Neural cell (in vitro differentiated cells): Measurements from ENCODE around the gene HDGFL3. TPM values are rescaled to one million over a fixed set of nuclear protein-coding genes. Genes with fewer than 3 reads are reported as not detected.

Source experiments
- H2AFZ ChIP-seq: fragments of 200-600, 300-800 bp; sonication (generic), shearing (Covaris generic); 2 replicates; pipeline ENCODE4 v1.6.0; 2014; ENCODE audit warnings: low read depth, mild to moderate bottlenecking, antibody characterized with exemption, low read length, moderate library complexity
- H3F3A ChIP-seq: fragments of 200-600 bp; shearing (Covaris generic); 2 replicates; pipeline ENCODE4 v1.6.1; 2016; ENCODE audit warnings: mild to moderate bottlenecking, moderate library complexity, mixed read lengths, antibody characterized with exemption, low read length; ENCODE audit not compliant: insufficient read depth, poor library complexity, severe bottlenecking
- H3K27ac ChIP-seq: fragments of 200-600, 300-800 bp; sonication (generic), shearing (Covaris generic); 2 replicates; pipeline ENCODE4 v1.5.1; 2014; ENCODE audit warnings: mild to moderate bottlenecking, low read length, moderate library complexity
- H3K27me3 ChIP-seq: fragments of 300-800, 200-600 bp; sonication (generic), shearing (Covaris generic); 2 replicates; pipeline ENCODE4 v1.6.0; 2014; ENCODE audit warnings: mild to moderate bottlenecking, low read depth, low read length, moderate library complexity; ENCODE audit not compliant: insufficient read depth
- H3K36me3 ChIP-seq: fragments of 300-800, 200-600 bp; sonication (generic), shearing (Covaris generic); 2 replicates; pipeline ENCODE4 v1.5.1; 2014; ENCODE audit warnings: mild to moderate bottlenecking, antibody characterized with exemption, low read length, moderate library complexity; ENCODE audit not compliant: insufficient read depth
- H3K4me2 ChIP-seq: fragments of 300-800, 200-600 bp; sonication (generic), shearing (Covaris generic); 2 replicates; pipeline ENCODE4 v1.6.0; 2014; ENCODE audit warnings: mild to moderate bottlenecking, low read length
- H3K4me3 ChIP-seq: fragments of 300-800, 200-600 bp; sonication (generic), shearing (Covaris generic); 2 replicates; pipeline ENCODE4 v1.5.1; 2014; ENCODE audit warnings: mild to moderate bottlenecking, low read length, moderate library complexity
- H3K79me2 ChIP-seq: fragments of 200-600 bp; shearing (Covaris generic); replicated peaks from 2 replicates; pipeline ENCODE4 v1.6.0; 2014; ENCODE audit warnings: mild to moderate bottlenecking, low read length, moderate library complexity; ENCODE audit not compliant: insufficient read depth
- H3K9ac ChIP-seq: fragments of 300-800, 200-600 bp; sonication (generic), shearing (Covaris generic); 2 replicates; pipeline ENCODE4 v1.6.1; 2016; ENCODE audit warnings: mild to moderate bottlenecking, low read length, mixed read lengths
- H3K9me2 ChIP-seq: fragments of 200-600 bp; shearing (Covaris generic); 2 replicates; pipeline ENCODE4 v1.6.1; 2016; ENCODE audit warnings: mild to moderate bottlenecking, low read length, mixed read lengths; ENCODE audit not compliant: insufficient read depth
- H3K9me3 ChIP-seq: fragments of 200-600, 300-800 bp; sonication (generic), shearing (Covaris generic); 2 replicates; pipeline ENCODE4 v1.6.1; 2016; ENCODE audit warnings: mild to moderate bottlenecking, mixed run types, low read length, moderate library complexity, mixed read lengths
- H4K20me1 ChIP-seq: fragments of 200-600 bp; shearing (Covaris generic); 2 replicates; pipeline ENCODE4 v1.6.1; 2016; ENCODE audit warnings: mild to moderate bottlenecking, mixed run types; ENCODE audit not compliant: insufficient read depth
- CTCF ChIP-seq: fragments of 450-650 bp; IDR thresholded peaks from 2 replicates; pipeline ENCODE4 v1.5.1; 2014; ENCODE audit warnings: antibody characterized with exemption, mild to moderate bottlenecking, moderate library complexity; ENCODE audit not compliant: poor library complexity, severe bottlenecking
- EP300 ChIP-seq: fragments of 450-650 bp; conservative IDR thresholded peaks from 2 replicates; pipeline ENCODE4 v1.6.1; 2014; ENCODE audit warnings: antibody characterized with exemption, mild to moderate bottlenecking, moderate library complexity; ENCODE audit not compliant: poor library complexity, severe bottlenecking
- EZH2 ChIP-seq: fragments of 200-600, 300-800 bp; shearing (Covaris generic), sonication (generic); IDR thresholded peaks from 2 replicates; pipeline ENCODE4 v1.6.1; 2014; ENCODE audit warnings: antibody characterized with exemption, low read length, borderline replicate concordance, mild to moderate bottlenecking; ENCODE audit not compliant: insufficient read depth, poor library complexity, severe bottlenecking
- MXI1 ChIP-seq: fragments of 450-650 bp; conservative IDR thresholded peaks from 2 replicates; pipeline ENCODE4 v1.6.1; 2014; ENCODE audit warnings: antibody characterized with exemption, mild to moderate bottlenecking; ENCODE audit not compliant: poor library complexity, severe bottlenecking
- POLR2AphosphoS5 ChIP-seq: IDR thresholded peaks from 2 replicates; pipeline ENCODE4 v1.6.1; 2012
- RAD21 ChIP-seq: fragments of 450-650 bp; conservative IDR thresholded peaks from 2 replicates; pipeline ENCODE4 v1.6.1; 2014; ENCODE audit warnings: antibody characterized with exemption, mild to moderate bottlenecking, moderate library complexity
- REST ChIP-seq: IDR thresholded peaks from 2 replicates; pipeline ENCODE4 v1.6.1; 2012; ENCODE audit warnings: borderline replicate concordance
- SMC3 ChIP-seq: fragments of 450-650 bp; conservative IDR thresholded peaks from 2 replicates; pipeline ENCODE4 v1.6.1; 2014; ENCODE audit warnings: antibody characterized with exemption, mild to moderate bottlenecking, moderate library complexity; ENCODE audit not compliant: poor library complexity
- TAF1 ChIP-seq: IDR thresholded peaks from 2 replicates; pipeline ENCODE4 v1.6.1; 2012; ENCODE audit warnings: low read depth
- polyA plus RNA-seq: library from polyadenylated mRNA; depleted of rRNA; stranded (reverse); fragments of >200 nt; gene quantifications from 2 replicates; pipeline ENCODE4 v1.2.3, GENCODE V29; 2014

HDGFL3 gene
- polyA plus RNA-seq, 1 donor from 2014 or later: 339 TPM

- no peaks in the 10 kb centered on the region for H3F3A ChIP-seq
- H3K9me2 ChIP-seq: no peaks in the 10 kb centered on the region
- no peak overlapping the region for H3K9ac ChIP-seq
- no peak overlapping the region for H2AFZ ChIP-seq
- H3K27ac ChIP-seq: no peak overlapping the region
- peaks cover under 1% of the 10 kb centered on the region for H3K27me3 ChIP-seq
- no peaks in the 10 kb centered on the region for H4K20me1 ChIP-seq
- no peak overlapping the region for H3K4me3 ChIP-seq
- no peak for TF ChIP-seq EP300
- TF ChIP-seq REST: no peak
- no peak for TF ChIP-seq EZH2
- no peak for TF ChIP-seq MXI1
- no peak for TF ChIP-seq RAD21
- no peak for TF ChIP-seq SMC3
- no peak for TF ChIP-seq TAF1
- no peak for TF ChIP-seq CTCF
- no peak for TF ChIP-seq POLR2AphosphoS5
- no peaks in the 10 kb centered on the region for H3K79me2 ChIP-seq
- no peak overlapping the region for H3K4me2 ChIP-seq
- H3K9me3 ChIP-seq: no peaks in the 10 kb centered on the region
- no peaks in the 10 kb centered on the region for H3K36me3 ChIP-seq
Measured at GRCh38 chr15:83113881-83114674, 93.5 kb downstream of the HDGFL3 start.

- H2AFZ ChIP-seq: no peak overlapping the region
- TF ChIP-seq REST (no peak), RAD21 (no peak), SMC3 (no peak), EZH2 (no peak), CTCF (no peak), MXI1 (no peak), EP300 (no peak), POLR2AphosphoS5 (no peak), TAF1 (no peak)
- no peak overlapping the region for H3K4me2 ChIP-seq
- H3K9ac ChIP-seq: no peak overlapping the region
- no peaks in the 10 kb centered on the region for H3K79me2 ChIP-seq
- peaks cover 12% of the 10 kb centered on the region for H3K27me3 ChIP-seq
- no peaks in the 10 kb centered on the region for H4K20me1 ChIP-seq
- no peak overlapping the region for H3K27ac ChIP-seq
- peaks cover 3% of the 10 kb centered on the region for H3K36me3 ChIP-seq
- no peaks in the 10 kb centered on the region for H3K9me3 ChIP-seq
- H3K4me3 ChIP-seq: no peak overlapping the region
- H3K9me2 ChIP-seq: no peaks in the 10 kb centered on the region
- H3F3A ChIP-seq: no peaks in the 10 kb centered on the region
Measured at GRCh38 chr15:83112956-83113299, 94.7 kb downstream of the HDGFL3 start.
